Subcutaneous abdominal adipose tissue (tissue), 5 donors: Measurements from ENCODE around the gene UST.
A peak's percentile ranks its signal among the peaks of the same experiment; 100 is the strongest.

ENCODE experiments used
- H3K27ac ChIP-seq: one replicate; pipeline ENCODE4 v1.7.0; 2013; ENCODE audit warnings: low read depth, mild to moderate bottlenecking, inconsistent platforms, low read length, moderate library complexity
- H3K27me3 ChIP-seq, 5 donors: one replicate each; pipeline ENCODE4 v1.7.0; 2013; ENCODE audit warnings: low read length in 5 of 5, inconsistent platforms in 1 of 5; ENCODE audit not compliant: control insufficient read depth in 5 of 5, insufficient read depth in 4 of 5
- H3K36me3 ChIP-seq, 5 donors: one replicate each; pipeline ENCODE4 v1.7.0; 2013; ENCODE audit warnings: low read length in 5 of 5; ENCODE audit not compliant: control insufficient read depth in 5 of 5, insufficient read depth in 5 of 5
- H3K4me1 ChIP-seq, 5 donors: one replicate each; pipeline ENCODE4 v1.7.0; 2013; ENCODE audit warnings: low read length in 5 of 5, mild to moderate bottlenecking in 3 of 5, moderate library complexity in 1 of 5; ENCODE audit not compliant: control insufficient read depth in 5 of 5, insufficient read depth in 5 of 5
- H3K4me3 ChIP-seq, 5 donors: one replicate each; pipeline ENCODE4 v1.7.0; 2013; ENCODE audit warnings: low read length in 5 of 5, low read depth in 1 of 5
- H3K9ac ChIP-seq, 5 donors: one replicate each; pipeline ENCODE4 v1.7.0; 2013; ENCODE audit warnings: low read length in 5 of 5, mild to moderate bottlenecking in 4 of 5, moderate library complexity in 3 of 5
- H3K9me3 ChIP-seq, 5 donors: one replicate each; pipeline ENCODE4 v1.7.0; 2013; ENCODE audit warnings: low read length in 5 of 5; ENCODE audit not compliant: control insufficient read depth in 5 of 5
- donor health status: healthy.
- donor health status: healthy.
- donor health status: healthy.
- donor health status: healthy.
- donor health status: healthy.

UST gene

GRCh38 chr6:149076355-149076734 lies 329.5 kb downstream of the UST start:
- no peaks in the 10 kb centered on the region for H3K36me3 ChIP-seq
- H3K9ac ChIP-seq, result no peak overlapping the region
- no peaks in the 10 kb centered on the region for H3K27me3 ChIP-seq
- no peak overlapping the region for H3K27ac ChIP-seq
- no peak overlapping the region for H3K4me3 ChIP-seq
- no peaks in the 10 kb centered on the region for H3K9me3 ChIP-seq
- peaks cover 0 to 19% (median 16%) of the 10 kb centered on the region in 5 donors for H3K4me1 ChIP-seq

GRCh38 chr6:149077208-149077607 lies 330.4 kb downstream of the UST start:
- no peak overlapping the region for H3K27ac ChIP-seq

GRCh38 chr6:149078211-149078782 lies 331.5 kb downstream of the UST start:
- Histone ChIP-seq H3K36me3 (no peaks in the 10 kb centered on the region), H3K9me3 (no peaks in the 10 kb centered on the region), H3K4me3 (no peak overlapping the region), H3K9ac (no peak overlapping the region), H3K27me3 (no peaks in the 10 kb centered on the region), H3K27ac (no peak overlapping the region), H3K4me1 (peaks cover 0 to 20% (median 16%) of the 10 kb centered on the region in 5 donors)

More at GRCh38 chr6:149077208-149077607, 330.4 kb downstream of the UST start:
- H3K4me1 ChIP-seq, result peaks cover 0 to 20% (median 16%) of the 10 kb centered on the region in 5 donors
- no peaks in the 10 kb centered on the region for H3K9me3 ChIP-seq
- H3K4me3 ChIP-seq, result no peak overlapping the region
- H3K36me3 ChIP-seq, result no peaks in the 10 kb centered on the region
- H3K27me3 ChIP-seq, result no peaks in the 10 kb centered on the region
- H3K9ac ChIP-seq, result no peak overlapping the region

GRCh38 chr6:149079456-149079855 lies 332.6 kb downstream of the UST start:
- H3K27ac ChIP-seq, result peak overlapping the region; percentile 34
- peak overlapping the region in 1 of 5 donors; percentile 10 for H3K9ac ChIP-seq
- no peak overlapping the region for H3K4me3 ChIP-seq
- no peaks in the 10 kb centered on the region for H3K27me3 ChIP-seq
- H3K36me3 ChIP-seq, result no peaks in the 10 kb centered on the region
- no peaks in the 10 kb centered on the region for H3K9me3 ChIP-seq
- peaks cover 0 to 20% (median 16%) of the 10 kb centered on the region in 5 donors for H3K4me1 ChIP-seq

- Histone ChIP-seq H3K27ac (peak overlapping the region; percentile 34), H3K36me3 (no peaks in the 10 kb centered on the region), H3K9ac (peak overlapping the region in 1 of 5 donors; percentile 10)
These were observed 333.2 kb downstream of the UST start for GRCh38 chr6:149079911-149080491.

DNA sequence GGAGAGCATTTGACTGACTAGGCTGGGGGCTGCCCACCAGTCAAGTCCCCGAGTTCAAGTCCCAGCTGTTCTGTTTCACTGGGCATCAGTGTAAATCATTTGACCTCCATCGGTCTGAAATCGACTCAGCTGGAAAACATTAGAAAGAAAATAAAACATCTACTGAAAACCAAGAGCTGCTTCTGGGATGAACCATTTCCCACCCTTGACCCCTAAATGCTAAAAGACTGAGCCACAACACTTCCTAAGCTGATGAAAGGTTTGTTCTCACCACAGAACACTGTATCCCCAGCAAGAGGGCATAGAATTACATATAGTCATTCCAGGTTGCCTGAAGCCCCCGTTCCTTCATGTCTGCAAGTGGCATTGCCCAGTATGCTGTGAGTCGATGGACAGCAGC lies 333.7 kb downstream of the UST start:
- Histone ChIP-seq H3K36me3 (no peaks in the 10 kb centered on the region), H3K9me3 (no peaks in the 10 kb centered on the region), H3K4me1 (peaks cover 0 to 20% (median 16%) of the 10 kb centered on the region in 5 donors), H3K27me3 (no peaks in the 10 kb centered on the region), H3K27ac (peak overlapping the region; percentile 24), H3K9ac (peak overlapping the region in 2 of 5 donors; percentile 10 to 30), H3K4me3 (no peak overlapping the region)

More at GRCh38 chr6:149079911-149080491, 333.2 kb downstream of the UST start:
- H3K4me3 ChIP-seq, result no peak overlapping the region
- no peaks in the 10 kb centered on the region for H3K9me3 ChIP-seq
- no peaks in the 10 kb centered on the region for H3K27me3 ChIP-seq
- peaks cover 0 to 20% (median 16%) of the 10 kb centered on the region in 5 donors for H3K4me1 ChIP-seq

- Histone ChIP-seq H3K4me3 (no peak overlapping the region), H3K36me3 (no peaks in the 10 kb centered on the region), H3K9ac (no peak overlapping the region), H3K27me3 (no peaks in the 10 kb centered on the region), H3K27ac (no peak overlapping the region), H3K4me1 (peaks cover 0 to 20% (median 16%) of the 10 kb centered on the region in 5 donors), H3K9me3 (no peaks in the 10 kb centered on the region)
These were observed 334.5 kb downstream of the UST start for GRCh38 chr6:149081281-149081680.

- no peak overlapping the region for H3K27ac ChIP-seq
- H3K9ac ChIP-seq, result no peak overlapping the region
- H3K36me3 ChIP-seq, result no peaks in the 10 kb centered on the region
- no peaks in the 10 kb centered on the region for H3K27me3 ChIP-seq
- no peaks in the 10 kb centered on the region for H3K9me3 ChIP-seq
- no peak overlapping the region for H3K4me3 ChIP-seq
- H3K4me1 ChIP-seq, result peaks cover 0 to 20% (median 16%) of the 10 kb centered on the region in 5 donors
These were observed 335.5 kb downstream of the UST start for GRCh38 chr6:149082320-149082719.

DNA sequence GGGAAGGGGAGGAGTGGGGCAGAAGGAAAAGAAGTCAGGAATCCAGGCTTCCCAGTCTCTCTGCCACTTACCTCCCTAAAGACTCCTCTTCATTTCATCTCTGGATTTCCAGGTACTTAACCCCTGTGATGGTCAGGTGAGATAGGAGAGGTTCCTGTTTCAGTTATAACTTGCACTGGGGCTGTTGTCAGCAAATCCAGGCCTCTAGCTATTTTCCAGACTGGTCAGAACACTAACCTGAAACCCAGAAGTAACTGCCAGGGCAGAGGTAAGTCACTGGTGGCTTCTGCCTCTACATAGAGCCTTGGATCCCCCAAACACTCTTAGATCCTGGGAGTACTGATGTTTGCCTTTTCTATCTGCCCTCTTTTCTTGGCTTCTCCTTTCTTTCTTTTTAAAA lies 337.2 kb downstream of the UST start:
- H3K9ac ChIP-seq, result no peak overlapping the region
- peaks cover 0 to 20% (median 16%) of the 10 kb centered on the region in 5 donors for H3K4me1 ChIP-seq
- H3K9me3 ChIP-seq, result no peaks in the 10 kb centered on the region
- peaks cover 0 to 4% (median 2%) of the 10 kb centered on the region in 5 donors for H3K27me3 ChIP-seq
- H3K27ac ChIP-seq, result no peak overlapping the region
- no peaks in the 10 kb centered on the region for H3K36me3 ChIP-seq
- no peak overlapping the region for H3K4me3 ChIP-seq

DNA sequence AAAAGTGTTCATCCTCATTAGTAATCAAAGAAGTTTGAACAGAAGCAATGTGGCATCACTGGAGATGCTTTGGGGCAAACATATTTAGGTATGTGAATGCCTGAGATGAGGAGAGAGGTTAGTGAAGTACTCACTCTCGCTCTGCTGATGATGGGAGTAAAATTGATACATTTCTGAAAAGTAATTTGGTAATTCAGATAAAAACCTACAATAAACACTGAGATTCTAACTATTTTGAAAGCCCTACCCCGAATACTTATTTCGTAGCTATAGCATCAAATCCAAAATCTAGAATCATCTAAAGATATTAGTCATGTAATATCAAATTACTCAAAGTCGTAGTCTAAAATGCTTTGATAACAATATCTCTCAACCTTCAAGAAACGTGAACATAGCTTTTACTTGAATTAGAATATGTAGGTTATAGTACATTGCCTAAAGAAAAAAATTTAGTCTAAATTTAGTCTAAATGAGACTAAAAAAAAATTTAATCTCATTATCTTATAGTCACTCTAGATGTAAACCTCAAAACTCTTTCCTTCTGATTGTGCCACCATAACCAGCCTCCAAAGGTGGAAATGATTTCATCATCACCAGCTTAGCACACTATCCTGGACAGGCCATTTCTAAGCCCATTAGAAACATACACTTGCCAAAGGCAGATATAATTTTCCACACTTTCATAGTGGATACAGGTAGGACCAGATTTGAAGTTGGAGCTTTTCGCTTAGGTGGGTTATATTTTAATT lies 338.2 kb downstream of the UST start:
- H3K27ac ChIP-seq, result no peak overlapping the region
- H3K4me3 ChIP-seq, result no peak overlapping the region
- H3K4me1 ChIP-seq, result peaks cover 0 to 12% (median 9%) of the 10 kb centered on the region in 5 donors
- no peaks in the 10 kb centered on the region for H3K36me3 ChIP-seq
- peaks cover 0 to 4% (median 2%) of the 10 kb centered on the region in 5 donors for H3K27me3 ChIP-seq
- no peaks in the 10 kb centered on the region for H3K9me3 ChIP-seq
- H3K9ac ChIP-seq, result no peak overlapping the region
